ENCODE measurements around the gene ACP1.

GRCh38 chr2:314561-315336 is 50.0 kb downstream of the ACP1 start:
- TF ChIP-seq CTCF (IDR thresholded peaks at IDR 0.05; ENCODE audit: insufficient read depth, low read length, poor library complexity, severe bottlenecking) (no peak), EZH2phosphoT487 (conservative IDR thresholded peaks at IDR 0.05; ENCODE audit: low read length) (no peak)
